ENCODE results near the gene APOL1. TPM values are rescaled to one million over a fixed set of nuclear protein-coding genes. Genes with fewer than 3 reads are reported as not detected.

The APOL1 gene
- total RNA-seq, 6 experiments from 2014 or later = 85.1 to 299 (median 119) TPM

GRCh38 chr22:36300396-36301212 is 47.7 kb downstream of the APOL1 start:
- peak overlapping the region in 1 of 3 donors; percentile 5 for H3K27ac ChIP-seq
- peaks cover 38 to 97% (median 73%) of the 10 kb centered on the region in 4 donors for H3K36me3 ChIP-seq
- peaks cover 0 to 20% (median 6%) of the 10 kb centered on the region in 4 donors for H3K4me1 ChIP-seq
- TF ChIP-seq CTCF (IDR thresholded peaks at IDR 0.05) = no peak
- no peaks in the 10 kb centered on the region for H3K27me3 ChIP-seq
- DNase-seq = no peak
- intact Hi-C loops (cut with DNase I) = loop anchor here in 1 of 2 donors (5.0 kb wide), 1 partner anchor 172 kb away; no protein-coding TSS in a partner anchor
- 90% methylated on average over 7 of the region's 24 CpGs for WGBS (ENCODE audit: insufficient coverage, low coverage, low lambda C conversion rate, missing lambda C conversion rate)
- no peak for ATAC-seq
- H3K9me3 ChIP-seq = no peaks in the 10 kb centered on the region
- H3K4me3 ChIP-seq = no peak overlapping the region

GRCh38 chr22:36301384-36301828 is 48.5 kb downstream of the APOL1 start:
- Histone ChIP-seq H3K4me3 (no peak overlapping the region), H3K4me1 (peaks cover 0 to 20% (median 6%) of the 10 kb centered on the region in 4 donors), H3K9me3 (no peaks in the 10 kb centered on the region), H3K27me3 (no peaks in the 10 kb centered on the region), H3K36me3 (peaks cover 37 to 97% (median 72%) of the 10 kb centered on the region in 4 donors), H3K27ac (peak overlapping the region in 1 of 3 donors; percentile 5)
- intact Hi-C loops (cut with DNase I) = loop anchor here in 1 of 2 donors (5.0 kb wide), 1 partner anchor 171 kb away; no protein-coding TSS in a partner anchor
- TF ChIP-seq CTCF (IDR thresholded peaks at IDR 0.05) = peak; percentile 89 to 98 (median 94)
- TF ChIP-seq POLR2A (IDR thresholded peaks at IDR 0.05) = no peak
- ATAC-seq = peak; percentile 55 to 79 (median 70)
- peak; percentile 72 to 79 (median 75) for DNase-seq
- 69% methylated on average over 3 of the region's 13 CpGs for WGBS (ENCODE audit: insufficient coverage, low coverage, low lambda C conversion rate, missing lambda C conversion rate)

GRCh38 chr22:36301851-36302250 is 48.9 kb downstream of the APOL1 start:
- no peak for TF ChIP-seq POLR2A (IDR thresholded peaks at IDR 0.05)
- WGBS (ENCODE audit: insufficient coverage, low coverage, low lambda C conversion rate, missing lambda C conversion rate) = 90% methylated on average over 6 of the region's 8 CpGs
- Histone ChIP-seq H3K4me3 (no peak overlapping the region), H3K36me3 (peaks cover 32 to 97% (median 71%) of the 10 kb centered on the region in 4 donors), H3K27ac (no peak overlapping the region), H3K4me1 (peaks cover 0 to 20% (median 6%) of the 10 kb centered on the region in 4 donors), H3K9me3 (no peaks in the 10 kb centered on the region), H3K27me3 (no peaks in the 10 kb centered on the region)
- intact Hi-C loops (cut with DNase I) = loop anchor here in 1 of 2 donors (5.0 kb wide), 1 partner anchor 170 kb away; no protein-coding TSS in a partner anchor
- ATAC-seq (no peak), DNase-seq (no peak)

GRCh38 chr22:36302439-36303114 is 49.6 kb downstream of the APOL1 start:
- no peaks in the 10 kb centered on the region for H3K27me3 ChIP-seq
- DNase-seq = no peak
- peaks cover 0 to 23% (median 6%) of the 10 kb centered on the region in 4 donors for H3K4me1 ChIP-seq
- no peak overlapping the region for H3K4me3 ChIP-seq
- TF ChIP-seq POLR2A (IDR thresholded peaks at IDR 0.05) (no peak), CTCF (IDR thresholded peaks at IDR 0.05) (no peak)
- intact Hi-C loops (cut with DNase I) = loop anchor here in 1 of 2 donors (5.0 kb wide), 1 partner anchor 170 kb away; no protein-coding TSS in a partner anchor
- peaks cover 30 to 97% (median 72%) of the 10 kb centered on the region in 4 donors for H3K36me3 ChIP-seq
- no peak for ATAC-seq
- H3K9me3 ChIP-seq = no peaks in the 10 kb centered on the region
- no peak overlapping the region for H3K27ac ChIP-seq
- 87% methylated on average over 7 of the region's 17 CpGs for WGBS (ENCODE audit: insufficient coverage, low coverage, low lambda C conversion rate, missing lambda C conversion rate)

Data from right lobe of liver (tissue), 6 donors.